ENCODE results near the gene TIGAR. TPM values are rescaled to one million over a fixed set of nuclear protein-coding genes. Genes with fewer than 3 reads are reported as not detected.

The TIGAR gene
- polyA plus RNA-seq, 1 donor from 2014 or later = 10.0 TPM

DNA sequence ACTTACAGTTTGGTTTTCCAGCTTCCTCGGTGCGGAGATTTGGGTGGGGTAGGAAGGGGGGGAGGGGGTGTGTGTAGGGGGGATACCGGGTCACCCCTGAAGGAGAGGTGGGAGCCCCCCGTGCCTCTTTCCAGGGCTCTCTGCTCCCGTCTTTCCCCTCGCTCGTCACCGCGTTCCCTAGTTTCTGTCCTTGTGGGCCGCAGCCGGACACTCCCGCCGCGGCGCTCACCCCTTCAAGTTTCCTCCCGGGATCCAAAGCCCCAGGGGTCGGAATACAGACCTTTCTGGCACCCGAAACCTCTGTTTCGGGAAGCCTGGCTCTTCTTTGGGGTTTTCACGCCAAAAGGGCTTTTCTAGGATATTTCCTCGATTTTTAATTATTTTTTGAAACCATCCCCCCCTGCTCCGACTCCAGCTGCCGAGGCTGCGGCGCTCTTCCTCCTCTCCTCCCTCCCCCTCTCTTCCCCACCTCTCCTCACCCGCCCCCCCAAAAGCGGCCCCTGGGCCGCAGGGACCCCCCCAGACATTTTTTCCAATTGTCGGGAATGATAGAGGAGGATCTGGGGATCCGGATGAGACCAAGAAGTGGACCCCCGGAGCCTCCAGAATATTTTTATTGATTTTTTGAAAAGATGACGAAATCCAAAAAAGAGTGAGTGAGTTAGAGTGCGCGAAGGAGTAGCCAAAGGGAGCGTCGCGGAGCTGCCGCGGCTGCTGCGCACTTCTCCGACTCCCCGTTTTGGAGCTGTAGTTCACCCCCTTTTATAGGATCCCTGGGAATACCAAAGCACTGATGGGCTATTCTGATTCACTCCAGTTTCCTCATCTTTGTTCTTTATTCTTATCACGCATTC is 45.8 kb upstream of the TIGAR start:
- TF ChIP-seq TAF1 (IDR thresholded peaks at IDR 0.05; ENCODE audit: low read depth) = no peak
- TF ChIP-seq EP300 (conservative IDR thresholded peaks at IDR 0.05; ENCODE audit: poor library complexity, severe bottlenecking) = no peak
- TF ChIP-seq, protein P1, sequence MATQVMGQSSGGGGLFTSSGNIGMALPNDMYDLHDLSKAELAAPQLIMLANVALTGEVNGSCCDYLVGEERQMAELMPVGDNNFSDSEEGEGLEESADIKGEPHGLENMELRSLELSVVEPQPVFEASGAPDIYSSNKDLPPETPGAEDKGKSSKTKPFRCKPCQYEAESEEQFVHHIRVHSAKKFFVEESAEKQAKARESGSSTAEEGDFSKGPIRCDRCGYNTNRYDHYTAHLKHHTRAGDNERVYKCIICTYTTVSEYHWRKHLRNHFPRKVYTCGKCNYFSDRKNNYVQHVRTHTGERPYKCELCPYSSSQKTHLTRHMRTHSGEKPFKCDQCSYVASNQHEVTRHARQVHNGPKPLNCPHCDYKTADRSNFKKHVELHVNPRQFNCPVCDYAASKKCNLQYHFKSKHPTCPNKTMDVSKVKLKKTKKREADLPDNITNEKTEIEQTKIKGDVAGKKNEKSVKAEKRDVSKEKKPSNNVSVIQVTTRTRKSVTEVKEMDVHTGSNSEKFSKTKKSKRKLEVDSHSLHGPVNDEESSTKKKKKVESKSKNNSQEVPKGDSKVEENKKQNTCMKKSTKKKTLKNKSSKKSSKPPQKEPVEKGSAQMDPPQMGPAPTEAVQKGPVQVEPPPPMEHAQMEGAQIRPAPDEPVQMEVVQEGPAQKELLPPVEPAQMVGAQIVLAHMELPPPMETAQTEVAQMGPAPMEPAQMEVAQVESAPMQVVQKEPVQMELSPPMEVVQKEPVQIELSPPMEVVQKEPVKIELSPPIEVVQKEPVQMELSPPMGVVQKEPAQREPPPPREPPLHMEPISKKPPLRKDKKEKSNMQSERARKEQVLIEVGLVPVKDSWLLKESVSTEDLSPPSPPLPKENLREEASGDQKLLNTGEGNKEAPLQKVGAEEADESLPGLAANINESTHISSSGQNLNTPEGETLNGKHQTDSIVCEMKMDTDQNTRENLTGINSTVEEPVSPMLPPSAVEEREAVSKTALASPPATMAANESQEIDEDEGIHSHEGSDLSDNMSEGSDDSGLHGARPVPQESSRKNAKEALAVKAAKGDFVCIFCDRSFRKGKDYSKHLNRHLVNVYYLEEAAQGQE (IDR thresholded peaks at IDR 0.05; ENCODE audit: borderline replicate concordance) = no peak
- TF ChIP-seq RAD21 (conservative IDR thresholded peaks at IDR 0.05) = no peak
- TF ChIP-seq POLR2AphosphoS5 (IDR thresholded peaks at IDR 0.05) = no peak
- TF ChIP-seq EZH2 (IDR thresholded peaks at IDR 0.05; ENCODE audit: borderline replicate concordance, insufficient read depth, low read length, poor library complexity, severe bottlenecking) = no peak
- TF ChIP-seq, protein P2, sequence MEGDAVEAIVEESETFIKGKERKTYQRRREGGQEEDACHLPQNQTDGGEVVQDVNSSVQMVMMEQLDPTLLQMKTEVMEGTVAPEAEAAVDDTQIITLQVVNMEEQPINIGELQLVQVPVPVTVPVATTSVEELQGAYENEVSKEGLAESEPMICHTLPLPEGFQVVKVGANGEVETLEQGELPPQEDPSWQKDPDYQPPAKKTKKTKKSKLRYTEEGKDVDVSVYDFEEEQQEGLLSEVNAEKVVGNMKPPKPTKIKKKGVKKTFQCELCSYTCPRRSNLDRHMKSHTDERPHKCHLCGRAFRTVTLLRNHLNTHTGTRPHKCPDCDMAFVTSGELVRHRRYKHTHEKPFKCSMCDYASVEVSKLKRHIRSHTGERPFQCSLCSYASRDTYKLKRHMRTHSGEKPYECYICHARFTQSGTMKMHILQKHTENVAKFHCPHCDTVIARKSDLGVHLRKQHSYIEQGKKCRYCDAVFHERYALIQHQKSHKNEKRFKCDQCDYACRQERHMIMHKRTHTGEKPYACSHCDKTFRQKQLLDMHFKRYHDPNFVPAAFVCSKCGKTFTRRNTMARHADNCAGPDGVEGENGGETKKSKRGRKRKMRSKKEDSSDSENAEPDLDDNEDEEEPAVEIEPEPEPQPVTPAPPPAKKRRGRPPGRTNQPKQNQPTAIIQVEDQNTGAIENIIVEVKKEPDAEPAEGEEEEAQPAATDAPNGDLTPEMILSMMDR (IDR thresholded peaks at IDR 0.05; ENCODE audit: poor library complexity, severe bottlenecking) = no peak
- no peak for TF ChIP-seq SMC3 (conservative IDR thresholded peaks at IDR 0.05; ENCODE audit: poor library complexity)
- TF ChIP-seq MXI1 (conservative IDR thresholded peaks at IDR 0.05; ENCODE audit: poor library complexity, severe bottlenecking) = no peak
- Histone ChIP-seq H3K9ac (ENCODE audit: low read length) (peak overlapping the region; percentile 82), H3K27ac (ENCODE audit: low read length) (no peak overlapping the region), H3F3A (ENCODE audit: insufficient read depth, low read length, poor library complexity, severe bottlenecking) (peaks cover 6% of the 10 kb centered on the region), H3K9me3 (ENCODE audit: low read length) (no peaks in the 10 kb centered on the region), H3K27me3 (ENCODE audit: insufficient read depth, low read depth, low read length) (peaks cover 56% of the 10 kb centered on the region), H3K36me3 (ENCODE audit: insufficient read depth, low read length) (no peaks in the 10 kb centered on the region), H3K4me3 (ENCODE audit: low read length) (peak overlapping the region; percentile 90), H3K9me2 (ENCODE audit: insufficient read depth, low read length) (no peaks in the 10 kb centered on the region), H4K20me1 (ENCODE audit: insufficient read depth) (no peaks in the 10 kb centered on the region), H2AFZ (ENCODE audit: low read depth, low read length) (no peak overlapping the region), H3K4me2 (ENCODE audit: low read length) (peak overlapping the region; percentile 96), H3K79me2 (replicated peaks; ENCODE audit: insufficient read depth, low read length) (peaks cover 56% of the 10 kb centered on the region)

DNA sequence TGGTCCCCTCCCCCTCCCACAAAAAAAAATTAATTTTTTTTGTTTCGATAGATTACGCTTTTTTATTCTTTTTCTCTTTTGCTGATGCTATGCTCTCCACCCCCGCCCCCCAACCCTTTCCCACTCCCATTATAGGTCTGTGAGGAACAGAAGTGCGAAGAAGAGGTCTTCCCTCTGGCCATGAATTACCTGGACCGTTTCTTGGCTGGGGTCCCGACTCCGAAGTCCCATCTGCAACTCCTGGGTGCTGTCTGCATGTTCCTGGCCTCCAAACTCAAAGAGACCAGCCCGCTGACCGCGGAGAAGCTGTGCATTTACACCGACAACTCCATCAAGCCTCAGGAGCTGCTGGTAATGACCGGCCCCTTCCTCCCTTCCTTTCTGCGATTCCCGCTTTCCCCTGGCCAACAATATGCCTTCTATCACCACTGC is 45.1 kb upstream of the TIGAR start:
- TF ChIP-seq RAD21 (conservative IDR thresholded peaks at IDR 0.05) (no peak), TAF1 (IDR thresholded peaks at IDR 0.05; ENCODE audit: low read depth) (no peak), EP300 (conservative IDR thresholded peaks at IDR 0.05; ENCODE audit: poor library complexity, severe bottlenecking) (no peak), MXI1 (conservative IDR thresholded peaks at IDR 0.05; ENCODE audit: poor library complexity, severe bottlenecking) (no peak), SMC3 (conservative IDR thresholded peaks at IDR 0.05; ENCODE audit: poor library complexity) (no peak), EZH2 (IDR thresholded peaks at IDR 0.05; ENCODE audit: borderline replicate concordance, insufficient read depth, low read length, poor library complexity, severe bottlenecking) (no peak)
- Histone ChIP-seq H4K20me1 (ENCODE audit: insufficient read depth) (no peaks in the 10 kb centered on the region), H3K9me2 (ENCODE audit: insufficient read depth, low read length) (no peaks in the 10 kb centered on the region), H3K4me2 (ENCODE audit: low read length) (peak overlapping the region; percentile 43), H3K27me3 (ENCODE audit: insufficient read depth, low read depth, low read length) (peaks cover 50% of the 10 kb centered on the region), H3K36me3 (ENCODE audit: insufficient read depth, low read length) (no peaks in the 10 kb centered on the region), H3K4me3 (ENCODE audit: low read length) (peak overlapping the region; percentile 90), H3K27ac (ENCODE audit: low read length) (no peak overlapping the region), H2AFZ (ENCODE audit: low read depth, low read length) (no peak overlapping the region), H3K9ac (ENCODE audit: low read length) (peak overlapping the region; percentile 82), H3K79me2 (replicated peaks; ENCODE audit: insufficient read depth, low read length) (peaks cover 63% of the 10 kb centered on the region), H3F3A (ENCODE audit: insufficient read depth, low read length, poor library complexity, severe bottlenecking) (peaks cover 6% of the 10 kb centered on the region), H3K9me3 (ENCODE audit: low read length) (no peaks in the 10 kb centered on the region)
